ENCODE results near the gene ACSF3.

DNA sequence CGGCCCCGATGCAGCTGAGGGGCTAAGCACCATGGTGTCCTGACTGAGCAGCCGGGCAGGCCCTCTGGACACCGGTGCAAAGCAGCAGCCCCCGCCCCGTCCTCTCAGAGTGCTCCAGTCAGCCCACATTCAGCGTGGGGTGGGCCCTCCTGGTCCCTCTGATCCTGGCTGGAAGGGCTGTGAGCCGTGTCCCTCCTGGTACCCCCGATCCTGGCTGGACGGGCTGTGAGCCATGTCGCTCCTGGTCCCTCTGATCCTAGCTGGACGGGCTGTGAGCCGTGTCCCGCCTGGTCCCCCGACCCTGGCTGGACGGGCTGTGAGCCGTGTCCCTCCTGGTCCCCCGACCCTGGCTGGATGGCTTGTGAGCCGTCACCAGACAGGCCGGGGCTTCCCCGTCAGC is 26.9 kb upstream of the ACSF3 start:
- no peak for TF ChIP-seq CTCF (IDR thresholded peaks at IDR 0.05; ENCODE audit: poor library complexity)
- no peak for TF ChIP-seq EZH2 (IDR thresholded peaks at IDR 0.05; ENCODE audit: borderline replicate concordance)

Measured in hepatocyte (in vitro differentiated cells).